GM19452 (cell line): ENCODE measurements around the gene TRIM66.
A peak's percentile ranks its signal among the peaks of the same experiment; 100 is the strongest.

ENCODE experiments used
- ATAC-seq: cut with Tn5 transposase; IDR thresholded peaks from one replicate; pipeline ENCODE4 v1.9.1; 2021; ENCODE audit not compliant: unreplicated experiment

TRIM66 gene, protein sequence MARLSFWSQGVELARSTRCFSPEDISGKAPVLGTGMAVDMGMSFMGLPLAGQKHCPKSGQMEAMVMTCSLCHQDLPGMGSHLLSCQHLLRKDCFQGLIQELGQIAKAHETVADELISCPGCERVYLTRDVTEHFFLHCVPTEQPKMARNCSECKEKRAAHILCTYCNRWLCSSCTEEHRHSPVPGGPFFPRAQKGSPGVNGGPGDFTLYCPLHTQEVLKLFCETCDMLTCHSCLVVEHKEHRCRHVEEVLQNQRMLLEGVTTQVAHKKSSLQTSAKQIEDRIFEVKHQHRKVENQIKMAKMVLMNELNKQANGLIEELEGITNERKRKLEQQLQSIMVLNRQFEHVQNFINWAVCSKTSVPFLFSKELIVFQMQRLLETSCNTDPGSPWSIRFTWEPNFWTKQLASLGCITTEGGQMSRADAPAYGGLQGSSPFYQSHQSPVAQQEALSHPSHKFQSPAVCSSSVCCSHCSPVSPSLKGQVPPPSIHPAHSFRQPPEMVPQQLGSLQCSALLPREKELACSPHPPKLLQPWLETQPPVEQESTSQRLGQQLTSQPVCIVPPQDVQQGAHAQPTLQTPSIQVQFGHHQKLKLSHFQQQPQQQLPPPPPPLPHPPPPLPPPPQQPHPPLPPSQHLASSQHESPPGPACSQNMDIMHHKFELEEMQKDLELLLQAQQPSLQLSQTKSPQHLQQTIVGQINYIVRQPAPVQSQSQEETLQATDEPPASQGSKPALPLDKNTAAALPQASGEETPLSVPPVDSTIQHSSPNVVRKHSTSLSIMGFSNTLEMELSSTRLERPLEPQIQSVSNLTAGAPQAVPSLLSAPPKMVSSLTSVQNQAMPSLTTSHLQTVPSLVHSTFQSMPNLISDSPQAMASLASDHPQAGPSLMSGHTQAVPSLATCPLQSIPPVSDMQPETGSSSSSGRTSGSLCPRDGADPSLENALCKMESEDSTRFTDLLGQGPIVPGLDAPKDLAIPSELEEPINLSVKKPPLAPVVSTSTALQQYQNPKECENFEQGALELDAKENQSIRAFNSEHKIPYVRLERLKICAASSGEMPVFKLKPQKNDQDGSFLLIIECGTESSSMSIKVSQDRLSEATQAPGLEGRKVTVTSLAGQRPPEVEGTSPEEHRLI (N-terminal part only)

DNA sequence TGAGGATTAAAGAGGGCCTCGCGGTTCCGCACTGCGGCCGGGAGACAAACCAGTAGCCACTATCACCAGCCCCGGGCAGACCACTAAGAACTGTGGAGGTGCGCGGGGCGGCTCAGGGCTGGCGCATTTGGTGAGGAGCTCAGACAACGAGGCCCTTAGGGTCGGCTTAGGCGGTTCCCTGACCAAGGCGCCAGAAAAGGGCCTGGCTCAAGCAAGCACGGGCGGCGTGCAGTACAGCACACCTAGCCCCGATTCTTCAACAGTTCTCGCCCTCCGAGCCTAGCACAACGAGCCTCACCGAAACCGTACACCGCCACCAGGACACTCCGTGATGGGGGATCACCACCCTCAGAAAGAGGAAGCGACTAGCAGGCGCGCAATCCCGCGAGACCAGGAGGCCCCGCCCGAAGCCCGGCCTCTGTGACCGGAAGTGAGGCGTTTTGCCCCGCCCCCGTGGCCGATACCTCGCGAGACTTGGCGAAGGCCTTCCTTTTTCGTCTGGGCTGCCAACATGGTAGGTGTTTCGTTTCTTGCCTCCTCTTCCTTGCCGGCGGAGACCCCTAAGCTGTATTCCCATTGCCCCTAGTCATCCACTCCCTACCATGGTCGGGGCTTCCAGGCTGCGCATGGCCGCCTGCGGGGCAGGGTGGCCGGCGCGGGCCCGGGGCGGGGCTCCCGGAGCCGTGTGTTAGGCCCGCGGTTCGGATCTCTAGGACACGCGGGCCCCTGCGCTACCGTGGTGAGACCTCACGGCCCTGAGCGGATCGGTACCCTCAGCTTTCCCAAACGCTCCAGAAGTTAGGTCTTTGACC lies at the start of gene TRIM66, which contains the start of gene RPL27A:
TSS of gene TRIM66 (minus strand) at position 363 of the 812 bp plus-strand sequence. CDS start 10,391 bp downstream, outside the sequence.
TSS of gene RPL27A (plus strand) at position 490 of the 812 bp plus-strand sequence. CDS start at position 512, 22 bp downstream.
- peak; percentile 97 for ATAC-seq

DNA sequence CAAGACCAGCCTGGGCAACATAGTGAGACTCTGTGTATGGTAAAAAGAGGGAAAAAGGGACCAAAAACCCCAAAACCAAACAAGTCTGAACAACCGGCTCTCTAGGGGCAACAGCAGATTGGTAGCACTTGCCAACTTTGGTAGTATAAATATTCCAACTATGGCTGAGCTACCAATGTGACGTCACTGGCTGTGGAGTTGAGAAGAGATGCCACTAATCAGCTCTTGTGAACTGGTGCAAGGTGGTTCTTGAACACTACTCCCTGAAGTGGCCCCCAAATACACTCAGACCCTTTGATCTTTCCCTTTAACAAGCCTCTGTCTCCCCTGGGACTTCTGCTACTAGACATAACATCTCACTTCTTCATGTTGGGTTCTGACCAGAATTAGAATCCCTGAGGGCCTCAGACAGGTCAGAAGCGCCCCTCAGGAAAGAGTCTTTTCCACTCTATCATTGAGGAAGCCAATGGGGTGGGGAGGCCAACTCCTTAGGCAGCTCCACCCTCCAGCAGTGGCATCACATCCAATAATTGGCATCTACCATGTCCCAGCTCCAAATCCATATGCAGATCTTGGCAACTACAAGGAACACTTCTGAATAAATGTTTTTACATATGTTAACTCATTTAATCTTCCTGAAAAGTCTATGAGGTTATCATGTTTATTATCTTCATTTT lies 49.3 kb upstream of the TRIM66 start:
- peak; percentile 50 for ATAC-seq

GRCh38 chr11:8730697-8731020 lies 48.2 kb upstream of the TRIM66 start:
- no peak for ATAC-seq

DNA sequence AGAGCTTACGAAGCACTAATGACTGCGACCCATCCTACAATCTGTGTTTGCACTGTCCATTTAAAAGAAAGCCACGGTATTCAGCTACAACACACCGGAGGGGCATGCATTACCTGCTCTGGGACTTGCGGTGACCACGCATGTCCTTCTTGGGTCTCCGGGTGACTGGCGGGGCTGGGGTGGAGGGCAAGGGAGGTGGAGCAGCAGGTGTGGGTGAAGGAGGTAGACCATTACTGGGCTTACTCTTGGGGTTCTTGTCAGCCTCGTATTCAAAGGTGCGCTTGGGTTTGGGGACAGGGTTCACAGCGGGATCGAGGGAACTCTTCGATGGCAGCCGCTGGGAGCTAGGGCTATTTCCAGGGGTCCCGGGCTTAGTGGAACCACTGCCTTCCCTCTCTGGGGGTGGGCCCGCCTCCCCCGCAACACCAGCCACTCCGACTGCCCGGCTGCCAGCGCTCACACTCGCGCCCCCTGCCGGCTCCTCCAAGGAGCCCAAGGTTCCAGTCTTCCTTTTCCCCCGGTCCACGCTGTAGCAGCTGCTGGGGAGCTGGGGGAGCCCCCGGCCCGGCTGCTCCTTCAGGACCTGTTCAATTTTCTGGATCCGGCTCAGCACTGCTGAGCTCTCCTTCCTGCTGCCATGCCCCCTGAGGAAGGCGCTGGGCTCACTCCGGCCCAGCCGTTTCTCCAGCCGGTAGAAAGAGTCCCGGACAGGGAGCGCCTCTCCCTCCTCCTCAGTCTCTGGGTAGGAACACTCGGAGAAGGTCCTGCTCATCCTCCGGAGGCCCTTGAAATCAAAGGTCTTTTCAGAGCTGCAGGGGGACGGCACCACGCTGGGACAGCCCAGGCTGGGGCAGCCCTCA lies 47.6 kb upstream of the TRIM66 start:
- ATAC-seq, result no peak

DNA sequence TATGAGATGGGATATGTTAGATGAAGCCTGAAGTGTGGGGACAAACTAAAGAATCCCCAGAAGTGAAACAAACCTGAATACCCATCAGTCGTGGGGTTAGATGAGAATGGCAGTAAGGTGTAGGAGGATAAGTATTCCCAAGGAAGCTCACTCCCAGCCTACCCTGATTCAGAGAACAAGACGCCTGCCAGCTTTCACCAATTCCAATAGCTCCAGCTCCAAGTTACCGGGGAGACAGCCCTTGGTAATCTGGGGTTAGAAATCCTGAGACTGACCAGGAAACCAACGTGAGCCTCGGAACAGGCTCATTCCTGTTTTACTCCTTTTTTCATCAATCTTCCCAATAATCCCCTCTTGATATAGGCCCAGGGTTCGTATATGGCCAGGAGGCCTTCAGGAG lies 46.6 kb upstream of the TRIM66 start:
- ATAC-seq, result no peak

DNA sequence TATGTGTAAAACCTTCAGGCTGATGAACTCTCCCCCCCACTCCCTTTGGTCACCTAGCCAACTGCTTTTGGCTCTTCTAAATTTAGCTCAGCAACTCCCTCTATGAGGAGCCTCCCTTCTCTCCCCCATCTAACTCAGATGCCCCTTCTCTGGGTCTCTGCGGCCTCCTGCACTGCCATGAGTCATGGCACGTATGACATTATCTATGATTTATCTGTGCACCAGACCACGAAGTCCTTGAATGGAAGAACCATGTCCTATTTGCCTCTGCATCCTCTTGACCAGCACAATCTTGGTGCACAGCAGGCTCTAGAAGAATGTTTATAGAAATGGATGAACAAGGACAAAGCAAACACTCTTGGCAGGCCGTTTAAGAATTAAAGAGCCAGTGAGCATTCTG lies 46.1 kb upstream of the TRIM66 start:
- ATAC-seq, result no peak

DNA sequence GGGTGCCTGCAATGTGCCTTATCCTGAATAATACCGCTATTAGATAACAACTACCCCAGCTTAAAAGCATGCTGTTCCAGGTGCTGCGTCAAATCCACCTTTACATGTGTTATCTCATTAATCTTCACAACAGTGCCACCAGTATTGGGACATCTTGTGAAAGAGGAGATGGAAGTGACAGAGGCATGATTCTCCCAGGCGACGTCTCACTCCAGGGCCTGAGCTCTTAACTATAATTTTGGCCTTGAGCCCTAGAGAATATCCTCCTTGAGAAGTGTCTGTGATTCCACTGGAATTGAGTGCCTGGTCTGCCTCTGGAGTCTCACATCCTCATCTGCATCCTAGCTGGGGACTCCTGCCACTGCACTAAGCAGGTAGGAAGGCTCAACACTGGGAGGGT lies 43.9 kb upstream of the TRIM66 start:
- ATAC-seq, result no peak

GRCh38 chr11:8724682-8725081 lies 42.2 kb upstream of the TRIM66 start:
- no peak for ATAC-seq

DNA sequence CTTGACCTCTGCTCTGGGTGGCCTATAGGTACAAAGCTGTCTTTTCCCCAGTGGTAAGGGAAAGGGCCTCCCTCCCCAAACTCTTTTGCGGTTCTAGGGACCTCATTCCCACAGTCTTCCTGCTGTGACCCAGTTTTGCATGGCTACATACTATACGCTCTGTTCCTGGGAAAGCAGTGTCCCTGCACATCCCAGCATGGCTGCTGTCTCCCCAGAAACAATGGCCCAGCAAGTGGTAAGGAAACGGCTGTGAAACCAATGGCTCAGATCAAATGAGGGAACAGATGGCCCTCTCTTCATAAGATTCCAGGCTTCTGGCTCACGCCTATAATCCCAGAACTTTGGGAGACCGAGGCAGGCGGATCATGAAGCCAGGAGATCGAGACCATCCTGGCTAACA lies 41.2 kb upstream of the TRIM66 start:
- ATAC-seq, result no peak

DNA sequence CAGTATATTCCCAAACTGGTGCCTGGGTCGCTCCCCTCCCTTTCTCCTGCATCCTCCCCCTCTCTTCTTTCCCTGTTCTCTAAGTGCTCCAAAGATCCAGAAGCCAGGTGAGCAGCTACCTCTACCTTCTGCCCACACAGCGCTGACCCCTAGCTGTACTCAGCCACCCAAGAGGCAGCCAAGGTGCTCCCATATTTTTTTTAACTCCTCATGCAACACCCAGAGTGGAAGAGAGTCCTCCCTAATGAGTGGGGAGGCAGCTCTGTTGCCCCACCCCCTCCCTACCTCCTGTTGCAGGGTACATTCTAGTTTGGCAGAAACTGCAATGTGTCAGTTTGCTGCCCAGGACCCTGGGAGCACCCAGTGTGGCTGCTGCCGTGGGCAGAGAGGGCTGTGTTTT lies 40.3 kb upstream of the TRIM66 start:
- no peak for ATAC-seq

GRCh38 chr11:8721609-8722500 lies 39.4 kb upstream of the TRIM66 start:
- ATAC-seq, result no peak

- no peak for ATAC-seq
Observed at GRCh38 chr11:8720868-8721608, 38.6 kb upstream of the TRIM66 start.

GRCh38 chr11:8720352-8720751 lies 37.9 kb upstream of the TRIM66 start:
- ATAC-seq, result no peak

- ATAC-seq, result no peak
Observed at GRCh38 chr11:8719721-8720120, 37.3 kb upstream of the TRIM66 start.

DNA sequence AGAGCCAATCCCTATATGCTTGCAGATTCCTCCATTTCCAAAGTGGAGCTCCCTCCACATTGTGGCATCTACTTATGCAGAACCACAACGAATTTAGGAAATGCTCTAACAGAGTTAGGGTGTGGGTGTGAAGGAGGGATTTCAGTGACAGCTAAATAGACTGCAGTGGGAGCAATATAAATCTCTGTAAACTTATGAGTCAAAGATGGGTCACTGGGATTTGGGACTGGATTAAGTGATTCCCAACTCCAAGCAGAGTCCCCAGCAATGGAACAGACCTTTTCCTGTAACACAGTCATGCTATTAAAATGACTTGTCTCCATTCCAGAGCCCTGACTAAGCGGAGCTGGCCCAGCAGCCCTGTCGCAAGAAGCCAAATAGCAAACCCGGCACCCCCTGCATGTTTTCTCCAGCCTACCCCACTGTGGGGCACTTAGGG lies 36.8 kb upstream of the TRIM66 start:
- no peak for ATAC-seq

DNA sequence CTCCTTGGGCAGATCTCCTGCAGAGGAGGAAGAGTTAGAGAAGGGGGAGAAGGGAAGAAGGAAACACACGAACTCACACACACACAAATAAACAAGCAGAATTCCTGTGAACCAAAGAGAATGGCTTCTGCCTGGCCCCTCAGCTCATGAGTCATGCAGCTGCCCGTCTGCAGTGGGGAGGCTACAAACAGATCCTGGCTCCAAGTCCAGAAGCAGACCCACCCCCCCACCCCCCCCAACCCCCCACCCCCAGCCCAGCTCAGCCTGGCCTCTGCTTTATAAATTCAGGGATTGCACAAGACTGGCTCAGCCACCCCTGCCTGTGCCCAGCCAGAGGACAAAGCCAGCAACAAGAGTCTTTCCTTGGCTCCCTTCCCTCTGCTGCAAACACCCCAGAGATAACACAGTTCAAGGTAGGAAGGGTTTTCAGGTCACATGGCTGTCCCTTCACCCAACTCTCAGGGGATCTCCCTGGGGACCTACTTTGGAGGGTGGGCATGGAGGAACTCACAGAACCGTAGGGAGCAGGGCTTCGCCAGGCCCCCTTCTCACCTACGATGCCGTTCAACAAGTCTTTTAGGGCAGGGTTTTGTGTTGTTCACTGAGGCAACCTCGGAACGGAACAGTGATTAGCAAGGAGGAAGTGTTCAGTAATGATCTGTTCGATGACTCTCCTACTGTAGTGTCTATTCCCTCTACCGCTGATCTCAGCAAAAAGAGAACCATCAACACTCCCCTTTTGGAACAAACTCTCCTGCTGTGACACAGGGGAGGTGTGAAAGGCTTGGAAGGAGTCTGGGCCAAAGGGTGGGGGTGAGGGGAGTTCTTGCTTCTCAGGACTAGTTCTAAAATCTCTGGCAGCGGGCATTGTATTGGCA lies 35.6 kb upstream of the TRIM66 start:
- ATAC-seq, result no peak

- no peak for ATAC-seq
Observed at GRCh38 chr11:8717544-8717875, 35.0 kb upstream of the TRIM66 start.
